Ascending aorta (tissue), 2 donors: ENCODE measurements around the gene APOBEC3H. TPM values are rescaled to one million over a fixed set of nuclear protein-coding genes. Genes with fewer than 3 reads are reported as not detected.

Experiments used
- DNase-seq, 2 donors: peaks; one replicate each; pipeline ENCODE4 v3.0.0-alpha.2; 2019; ENCODE audit warnings: low spot score in 2 of 2
- H3K27ac ChIP-seq, 2 donors: fragments of 200-600 bp; sonication (generic); one replicate each; pipeline ENCODE4 v1.5.1; 2016 to 2017; ENCODE audit warnings: mild to moderate bottlenecking in 1 of 2
- H3K27me3 ChIP-seq: fragments of 200-600 bp; sonication (generic); one replicate; pipeline ENCODE4 v1.5.1; 2017
- H3K36me3 ChIP-seq, 2 donors: fragments of 200-600 bp; sonication (generic); one replicate each; pipeline ENCODE4 v1.5.1; 2016
- H3K4me1 ChIP-seq, 2 donors: fragments of 200-600 bp; sonication (generic); one replicate each; pipeline ENCODE4 v1.5.1; 2016 to 2017; ENCODE audit warnings: mild to moderate bottlenecking in 1 of 2
- H3K4me3 ChIP-seq, 2 donors: fragments of 200-600 bp; sonication (generic); one replicate each; pipeline ENCODE4 v1.5.1; 2016 to 2017; ENCODE audit warnings: mild to moderate bottlenecking in 1 of 2
- H3K9me3 ChIP-seq, 2 donors: fragments of 200-600 bp; sonication (generic); one replicate each; pipeline ENCODE4 v1.5.1; 2016
- intact Hi-C: fragments of 100-400 bp; cut with DNase I; formaldehyde crosslinking; loops from one replicate; pipeline ENCODE4 v1.15.1; 2023
- total RNA-seq: library from RNA; depleted of rRNA; stranded (reverse); fragments of >200 nt; gene quantifications from one replicate; pipeline ENCODE4 v1.1.0, GENCODE V29; 2016
- TF ChIP-seq, protein P1 (sequence below), 3 experiments: fragments of 200-600 bp in 2 of 3; fragments of 450-650 bp in 1 of 3; sonication (generic) in 2 of 3; IDR thresholded peaks; one replicate each; pipeline ENCODE4 v1.5.1; 2016 to 2019; ENCODE audit warnings: antibody characterized with exemption in 3 of 3, mild to moderate bottlenecking in 1 of 3, moderate library complexity in 1 of 3

Gene APOBEC3H
- total RNA-seq, 1 donor from 2014 or later = not detected

GRCh38 chr22:39144101-39144767, 47.2 kb downstream of the APOBEC3H start:
- Histone ChIP-seq H3K9me3 (no peaks in the 10 kb centered on the region), H3K4me1 (peaks cover 8 to 36% of the 10 kb centered on the region in 2 donors), H3K27me3 (no peaks in the 10 kb centered on the region), H3K27ac (peak overlapping the region; percentile 46 to 96), H3K4me3 (peak overlapping the region; percentile 76 to 97), H3K36me3 (peaks cover 6 to 27% of the 10 kb centered on the region in 2 donors)
- TF ChIP-seq, protein P1, sequence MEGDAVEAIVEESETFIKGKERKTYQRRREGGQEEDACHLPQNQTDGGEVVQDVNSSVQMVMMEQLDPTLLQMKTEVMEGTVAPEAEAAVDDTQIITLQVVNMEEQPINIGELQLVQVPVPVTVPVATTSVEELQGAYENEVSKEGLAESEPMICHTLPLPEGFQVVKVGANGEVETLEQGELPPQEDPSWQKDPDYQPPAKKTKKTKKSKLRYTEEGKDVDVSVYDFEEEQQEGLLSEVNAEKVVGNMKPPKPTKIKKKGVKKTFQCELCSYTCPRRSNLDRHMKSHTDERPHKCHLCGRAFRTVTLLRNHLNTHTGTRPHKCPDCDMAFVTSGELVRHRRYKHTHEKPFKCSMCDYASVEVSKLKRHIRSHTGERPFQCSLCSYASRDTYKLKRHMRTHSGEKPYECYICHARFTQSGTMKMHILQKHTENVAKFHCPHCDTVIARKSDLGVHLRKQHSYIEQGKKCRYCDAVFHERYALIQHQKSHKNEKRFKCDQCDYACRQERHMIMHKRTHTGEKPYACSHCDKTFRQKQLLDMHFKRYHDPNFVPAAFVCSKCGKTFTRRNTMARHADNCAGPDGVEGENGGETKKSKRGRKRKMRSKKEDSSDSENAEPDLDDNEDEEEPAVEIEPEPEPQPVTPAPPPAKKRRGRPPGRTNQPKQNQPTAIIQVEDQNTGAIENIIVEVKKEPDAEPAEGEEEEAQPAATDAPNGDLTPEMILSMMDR (IDR thresholded peaks at IDR 0.05) = no peak
- no peak for DNase-seq
- intact Hi-C loops = loop anchor here (1.0 kb wide), 1 partner anchor 8 kb away; the partner anchor contains the start of gene CBX7

DNA sequence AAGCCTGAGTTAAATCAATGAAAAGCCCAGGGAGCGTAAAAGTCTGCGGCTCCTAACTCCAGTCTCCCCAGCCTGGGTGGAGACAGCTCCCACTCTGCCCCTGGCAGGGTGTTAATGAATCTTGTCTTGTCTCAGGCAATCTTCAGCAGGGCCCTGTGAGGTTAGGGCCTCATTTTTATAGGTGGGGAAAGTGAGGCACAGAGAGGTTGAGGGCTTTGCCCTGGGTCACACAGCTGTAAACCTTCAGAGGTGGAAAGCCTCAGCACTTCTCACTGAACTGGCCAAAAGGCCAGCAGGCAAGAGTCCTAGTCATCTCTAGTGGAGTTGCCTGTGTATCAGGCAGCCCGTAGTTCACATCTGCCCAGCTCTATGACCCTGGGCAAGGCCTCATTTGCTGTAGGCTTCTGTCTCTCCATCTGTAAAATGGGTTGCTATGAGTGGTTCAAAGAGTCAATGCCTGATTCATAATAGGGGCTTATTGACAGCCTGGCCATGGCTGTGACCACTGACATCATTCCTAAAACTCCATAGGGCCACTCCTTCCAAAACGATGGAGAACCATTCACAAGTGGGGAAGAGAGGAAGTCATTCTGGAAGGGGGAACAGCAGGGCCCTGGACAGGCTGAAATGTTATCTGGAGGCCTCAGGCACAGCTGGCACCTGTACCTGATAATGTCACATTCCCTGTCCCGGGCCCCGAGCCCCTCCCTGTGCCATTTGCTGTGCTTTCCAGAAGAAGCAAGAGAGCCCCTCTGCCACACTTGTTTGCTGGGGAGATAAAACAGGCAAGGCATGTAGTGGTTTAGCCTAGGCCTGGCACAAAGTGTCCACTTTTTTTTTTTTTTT, 49.4 kb downstream of the APOBEC3H start:
- H3K36me3 ChIP-seq = peaks cover 5 to 13% of the 10 kb centered on the region in 2 donors
- no peaks in the 10 kb centered on the region for H3K9me3 ChIP-seq
- TF ChIP-seq, protein P1 (IDR thresholded peaks at IDR 0.05) = no peak
- DNase-seq = no peak
- no peaks in the 10 kb centered on the region for H3K27me3 ChIP-seq
- intact Hi-C loops = no loop called here
- peak overlapping the region; percentile 74 to 96 for H3K27ac ChIP-seq
- peaks cover 14 to 51% of the 10 kb centered on the region in 2 donors for H3K4me1 ChIP-seq
- H3K4me3 ChIP-seq = peak overlapping the region; percentile 76 to 97

DNA sequence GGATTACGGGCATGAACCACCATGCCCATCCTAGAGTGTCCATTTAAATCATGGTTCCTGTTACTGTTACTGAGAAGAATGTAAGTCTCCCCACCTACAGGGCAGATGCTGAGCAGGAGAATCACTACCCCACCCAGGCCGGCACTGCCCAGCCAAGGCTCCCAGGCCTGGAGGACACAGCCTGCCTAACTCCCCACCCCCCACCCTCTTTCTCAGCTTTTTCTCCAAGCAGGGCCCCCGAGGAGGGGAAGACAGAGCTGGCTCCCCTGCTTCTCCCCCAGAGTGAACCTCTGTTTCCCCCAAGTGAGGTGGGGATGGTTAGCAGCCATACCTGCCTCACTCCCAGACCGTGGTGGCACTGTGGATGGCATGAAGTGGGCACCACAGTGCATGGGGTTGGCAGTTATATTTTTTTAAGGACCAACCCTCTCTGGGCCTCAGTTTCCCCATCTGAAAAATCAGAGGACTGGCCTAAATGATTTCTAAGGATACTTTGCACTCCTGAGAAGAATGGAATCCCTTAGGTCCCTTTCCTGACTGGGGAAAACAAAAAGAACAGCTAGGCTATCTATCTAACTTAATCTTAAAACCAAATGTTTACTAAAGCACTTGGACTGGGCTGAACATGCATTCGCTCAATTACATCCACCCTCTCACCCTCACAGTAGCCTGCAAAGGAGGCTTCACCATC, 50.4 kb downstream of the APOBEC3H start:
- peaks cover 5 to 13% of the 10 kb centered on the region in 2 donors for H3K36me3 ChIP-seq
- intact Hi-C loops = no loop called here
- peaks cover 14 to 51% of the 10 kb centered on the region in 2 donors for H3K4me1 ChIP-seq
- no peaks in the 10 kb centered on the region for H3K9me3 ChIP-seq
- no peaks in the 10 kb centered on the region for H3K27me3 ChIP-seq
- no peak for DNase-seq
- H3K27ac ChIP-seq = peak overlapping the region; percentile 92 to 96
- TF ChIP-seq, protein P1 (IDR thresholded peaks at IDR 0.05) = no peak
- no peak overlapping the region for H3K4me3 ChIP-seq

- no peak for DNase-seq
- Histone ChIP-seq H3K27me3 (no peaks in the 10 kb centered on the region), H3K4me3 (no peak overlapping the region), H3K36me3 (peaks cover 5 to 13% of the 10 kb centered on the region in 2 donors), H3K27ac (peak overlapping the region; percentile 92 to 96), H3K9me3 (no peaks in the 10 kb centered on the region), H3K4me1 (peaks cover 14 to 51% of the 10 kb centered on the region in 2 donors)
- TF ChIP-seq, protein P1 (IDR thresholded peaks at IDR 0.05) = no peak
- intact Hi-C loops = no loop called here
These were observed 51.1 kb downstream of the APOBEC3H start for GRCh38 chr22:39148026-39148726.
